GM21717 (cell line): ENCODE results near the gene GNG7.
"Not testable (repeated sequence)": the region's sequence is repeated elsewhere in the genome, so short reads cannot be mapped to it uniquely, and the experiment has no call there.

Experiments
- ATAC-seq: cut with Tn5 transposase; IDR thresholded peaks from one replicate; pipeline ENCODE4 v1.9.1; 2021; ENCODE audit warnings: mild to moderate bottlenecking, moderate library complexity; ENCODE audit not compliant: unreplicated experiment

Gene GNG7

DNA sequence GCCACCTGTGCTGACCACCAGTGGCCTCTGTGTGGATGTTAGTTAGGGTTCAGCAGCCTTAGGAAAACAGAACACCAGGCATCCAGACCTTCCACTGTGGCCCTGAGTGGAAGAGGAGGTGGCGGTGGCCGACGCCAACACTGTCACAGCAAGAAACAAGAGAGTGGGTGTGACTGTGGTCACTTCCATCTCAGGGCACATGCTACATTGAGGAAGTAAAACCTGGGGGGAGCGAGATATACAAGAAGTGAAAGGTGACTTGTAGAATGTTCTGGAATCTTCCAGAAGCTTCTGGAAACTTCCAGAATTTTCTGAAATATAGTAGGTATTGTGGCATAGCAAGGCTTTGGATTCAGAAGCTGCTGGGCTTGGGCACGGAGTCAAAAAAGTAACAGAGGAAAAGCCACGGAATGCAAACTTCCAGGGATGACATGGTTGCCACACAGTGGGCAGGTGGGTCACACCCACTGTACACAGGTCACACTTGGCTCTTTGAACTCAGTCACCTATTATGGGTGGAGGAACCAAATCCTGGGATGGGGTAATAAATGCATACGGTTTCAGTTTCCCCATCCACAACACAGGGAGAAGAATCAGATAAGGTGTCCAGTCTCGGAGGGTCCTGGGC, 24.3 kb downstream of the GNG7 start:
- ATAC-seq: peak; percentile 32

- ATAC-seq: no peak
Observed at GRCh38 chr19:2676823-2677222, 25.7 kb downstream of the GNG7 start.

DNA sequence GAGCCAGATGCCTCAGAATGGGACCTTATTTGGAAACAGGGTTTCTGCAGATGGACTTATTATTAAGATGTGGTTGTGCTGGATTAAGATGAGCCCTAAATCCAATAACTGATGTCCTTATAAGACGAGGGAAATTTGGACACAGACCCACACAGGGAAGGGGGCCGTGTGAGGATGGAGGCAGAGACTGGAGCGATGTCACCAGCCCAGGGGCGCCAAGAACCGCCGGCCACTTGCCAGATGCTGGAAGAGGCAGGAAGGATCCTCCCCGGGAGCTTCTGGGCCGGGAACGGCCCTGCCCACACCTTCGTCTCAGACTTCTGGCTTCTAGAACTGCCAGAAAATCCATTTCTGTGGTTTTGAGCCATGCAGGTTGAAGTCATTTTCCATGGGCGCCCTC, 26.6 kb downstream of the GNG7 start:
- no peak for ATAC-seq

GRCh38 chr19:2670217-2670616, 32.3 kb downstream of the GNG7 start:
- ATAC-seq: no peak

- ATAC-seq: no peak
Observed at GRCh38 chr19:2668175-2668763, 34.2 kb downstream of the GNG7 start.

- not testable (repeated sequence) for ATAC-seq
Observed at GRCh38 chr19:2667349-2667748, 35.1 kb downstream of the GNG7 start.

DNA sequence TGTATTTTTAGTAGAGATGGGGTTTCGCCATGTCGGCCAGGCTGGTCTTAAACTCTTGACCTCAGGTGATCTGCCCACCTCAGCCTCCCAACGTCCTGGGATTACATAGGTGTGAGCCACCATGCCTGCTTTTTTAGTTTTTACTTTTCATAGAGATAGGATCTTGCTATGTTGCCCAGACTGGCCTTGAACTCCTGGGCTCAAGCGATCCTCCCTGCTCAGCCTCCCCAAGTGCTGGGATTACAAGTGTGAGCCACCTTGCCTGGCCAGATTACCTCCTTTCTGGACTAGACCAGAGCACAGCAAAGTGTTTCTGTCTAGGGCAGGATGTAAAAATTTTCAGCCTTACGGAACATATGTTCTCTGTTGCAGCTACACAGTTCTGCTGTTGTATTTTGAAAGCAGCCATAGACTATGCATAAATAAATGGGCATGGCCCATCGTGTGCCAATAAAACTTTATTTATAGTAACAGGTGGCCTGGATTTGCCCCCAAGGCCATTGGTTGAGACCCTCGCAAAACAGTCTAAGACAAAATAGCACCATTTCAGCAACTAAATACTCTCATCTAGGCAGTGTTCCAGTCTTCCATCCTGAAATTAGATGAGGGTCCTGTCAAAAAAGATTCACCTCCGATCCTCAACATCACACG, 36.0 kb downstream of the GNG7 start:
- no peak for ATAC-seq

DNA sequence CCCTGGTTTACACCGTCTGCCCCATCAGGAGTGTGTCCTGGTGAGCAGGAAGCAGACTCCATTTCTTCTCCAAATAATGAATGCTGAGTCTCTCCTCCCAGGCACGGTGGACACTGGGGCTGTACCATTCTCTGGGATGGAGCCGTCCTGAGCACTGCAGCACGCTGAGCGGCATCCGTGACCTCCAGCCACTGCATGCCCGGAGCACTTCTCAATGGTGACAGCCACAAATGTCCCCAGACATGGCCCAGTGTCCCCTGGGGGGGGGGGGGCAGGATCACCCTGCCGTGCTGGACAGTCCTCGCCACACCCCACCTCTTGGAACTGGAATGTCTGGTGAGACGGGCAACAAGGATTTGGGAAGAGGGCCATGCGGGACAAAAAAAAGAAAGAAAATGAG, 37.4 kb downstream of the GNG7 start:
- ATAC-seq: no peak

DNA sequence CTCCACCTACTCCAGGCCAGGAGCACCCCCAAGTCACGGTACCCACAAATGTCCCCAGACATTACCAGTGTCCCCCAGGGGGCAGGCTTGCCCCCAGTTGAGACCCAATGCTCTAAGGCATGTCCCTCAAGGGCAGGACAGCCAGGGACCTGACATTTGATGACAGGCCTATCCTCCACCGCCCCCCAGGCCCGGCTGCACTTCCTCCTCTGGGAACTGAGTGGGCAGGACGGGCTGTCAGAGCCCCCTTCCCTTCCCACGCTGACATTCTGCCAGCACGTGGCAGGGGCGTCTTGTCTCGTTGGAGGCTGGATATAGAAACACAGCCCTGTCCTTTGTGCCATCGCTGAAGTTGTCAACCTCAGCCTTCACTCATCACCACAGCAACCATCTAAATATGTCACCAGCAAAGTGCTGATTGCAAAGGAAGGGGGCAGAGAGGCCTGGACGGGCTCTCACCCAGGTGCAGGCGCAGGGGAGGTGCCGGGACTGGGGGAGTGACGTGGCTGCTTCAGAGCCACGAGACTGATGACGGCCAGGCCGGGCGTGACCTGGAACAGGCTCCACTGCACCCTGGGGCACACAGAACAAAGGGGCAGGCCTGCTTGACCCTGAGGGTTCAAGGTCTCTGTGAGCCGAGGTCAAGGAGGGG, 38.4 kb downstream of the GNG7 start:
- ATAC-seq: peak; percentile 61

DNA sequence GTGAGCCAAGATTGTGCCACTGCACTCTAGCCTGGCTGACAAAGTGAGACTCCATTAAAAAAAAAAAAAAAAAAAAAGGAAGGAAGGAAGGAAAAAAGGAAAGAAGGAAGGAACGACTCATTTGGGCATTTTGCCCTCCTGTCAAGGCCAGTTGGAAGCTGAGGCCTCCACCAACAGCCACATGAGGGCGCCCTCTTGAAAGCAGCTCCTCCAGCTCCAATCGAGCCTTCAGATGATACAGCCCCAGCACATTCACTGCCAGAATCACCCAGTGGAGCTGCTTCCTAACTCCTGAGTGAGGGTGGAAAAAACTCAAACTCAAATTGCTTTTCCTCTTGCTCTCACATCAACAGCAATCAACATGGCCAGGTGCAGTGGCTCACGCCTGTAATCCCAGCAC, 40.9 kb downstream of the GNG7 start:
- no peak for ATAC-seq

DNA sequence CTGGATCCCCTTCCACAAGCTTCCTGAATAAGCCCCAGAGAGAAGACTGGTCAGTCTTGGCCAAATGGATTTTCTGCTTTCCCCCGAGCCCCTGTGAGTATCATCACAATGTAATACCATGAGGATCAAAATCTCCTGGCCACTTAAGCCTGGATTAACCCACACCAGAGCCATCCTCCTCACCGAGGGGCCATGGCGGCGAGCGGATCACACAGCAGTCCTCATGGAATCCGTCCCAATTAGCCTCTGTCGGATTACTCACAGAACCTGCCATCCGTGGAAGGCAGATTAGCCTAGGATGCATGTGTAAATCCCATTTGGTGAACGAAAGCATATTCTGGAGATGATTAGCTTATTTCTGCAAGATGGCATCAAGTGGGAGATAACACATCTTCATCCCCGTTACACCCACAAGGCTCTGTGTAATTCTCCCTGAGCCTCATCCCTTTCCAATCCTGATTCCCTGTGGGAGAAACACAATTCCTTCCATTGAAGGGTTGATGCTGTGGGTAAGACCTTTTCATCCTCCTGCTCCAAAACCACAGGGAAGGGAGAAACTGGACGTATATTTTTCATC, 42.5 kb downstream of the GNG7 start:
- no peak for ATAC-seq

- ATAC-seq: no peak
Observed at GRCh38 chr19:2656533-2656932, 46.0 kb downstream of the GNG7 start.

DNA sequence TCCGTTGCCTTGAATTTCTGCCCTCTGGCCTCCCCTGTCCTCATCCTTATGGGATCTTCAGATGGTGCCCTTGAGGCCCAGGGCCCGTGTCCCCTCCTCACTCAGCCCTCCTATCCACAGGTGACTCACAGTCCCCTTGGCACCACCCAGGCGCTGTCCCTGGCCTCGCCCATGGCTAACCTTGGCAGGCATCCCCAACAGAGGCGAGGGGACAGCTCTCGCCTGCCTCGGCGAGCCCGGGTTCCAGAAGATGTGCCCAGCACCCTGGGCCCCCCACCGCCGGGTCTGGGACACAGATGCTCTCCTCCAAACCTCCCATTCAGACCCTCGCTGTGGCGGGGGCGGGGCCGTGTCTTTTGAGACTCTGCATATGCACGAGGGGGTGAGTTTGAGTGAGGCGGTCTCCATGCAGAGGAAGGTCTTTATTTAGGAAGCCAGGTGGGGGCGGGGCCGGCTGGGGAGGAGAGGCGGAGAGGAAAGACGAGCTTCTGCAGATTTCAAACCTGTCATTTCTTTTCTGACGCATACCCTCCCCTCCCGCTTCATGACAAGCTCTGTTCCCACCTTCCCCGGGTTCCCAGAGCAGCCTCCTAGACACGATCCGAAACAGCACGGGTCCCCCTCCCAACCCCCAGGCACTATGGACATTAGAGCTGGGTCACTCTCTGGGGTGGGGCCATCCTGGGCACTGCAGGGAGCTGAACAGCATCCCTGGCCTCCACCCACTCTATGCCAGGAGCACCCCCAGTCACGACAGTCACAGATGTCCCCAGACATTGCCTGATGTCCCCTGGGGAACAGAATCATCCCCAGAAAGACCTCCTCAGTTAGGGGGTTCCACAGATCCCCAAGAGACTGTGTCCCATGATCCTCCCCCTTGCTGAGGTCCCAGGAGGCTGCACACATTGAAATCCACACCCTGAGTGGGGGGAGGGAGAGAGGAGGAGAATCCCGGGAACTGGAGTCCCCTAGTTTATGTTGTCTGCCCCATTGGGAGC, 48.5 kb downstream of the GNG7 start:
- no peak for ATAC-seq

DNA sequence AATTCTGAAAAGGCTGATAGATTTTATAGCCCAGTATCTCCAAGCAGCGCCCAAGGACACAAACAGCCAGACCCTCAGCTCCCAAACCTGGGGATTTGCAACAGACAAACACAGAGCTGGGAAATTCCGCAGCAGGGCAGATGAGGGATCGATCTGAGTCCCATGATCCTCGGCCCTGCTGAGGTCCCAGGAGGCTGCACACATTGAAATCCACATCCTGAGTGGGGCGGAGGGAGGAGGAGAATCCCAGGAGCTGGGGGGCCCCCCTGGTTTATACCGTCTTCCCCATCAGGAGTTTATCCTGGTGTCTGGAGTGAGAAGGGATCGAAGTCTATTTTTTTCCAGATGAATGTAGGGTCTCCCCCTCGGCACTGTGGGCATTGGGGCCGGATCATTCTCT, 49.3 kb downstream of the GNG7 start:
- no peak for ATAC-seq

- ATAC-seq: no peak
Observed at GRCh38 chr19:2652504-2653099, 49.9 kb downstream of the GNG7 start.

DNA sequence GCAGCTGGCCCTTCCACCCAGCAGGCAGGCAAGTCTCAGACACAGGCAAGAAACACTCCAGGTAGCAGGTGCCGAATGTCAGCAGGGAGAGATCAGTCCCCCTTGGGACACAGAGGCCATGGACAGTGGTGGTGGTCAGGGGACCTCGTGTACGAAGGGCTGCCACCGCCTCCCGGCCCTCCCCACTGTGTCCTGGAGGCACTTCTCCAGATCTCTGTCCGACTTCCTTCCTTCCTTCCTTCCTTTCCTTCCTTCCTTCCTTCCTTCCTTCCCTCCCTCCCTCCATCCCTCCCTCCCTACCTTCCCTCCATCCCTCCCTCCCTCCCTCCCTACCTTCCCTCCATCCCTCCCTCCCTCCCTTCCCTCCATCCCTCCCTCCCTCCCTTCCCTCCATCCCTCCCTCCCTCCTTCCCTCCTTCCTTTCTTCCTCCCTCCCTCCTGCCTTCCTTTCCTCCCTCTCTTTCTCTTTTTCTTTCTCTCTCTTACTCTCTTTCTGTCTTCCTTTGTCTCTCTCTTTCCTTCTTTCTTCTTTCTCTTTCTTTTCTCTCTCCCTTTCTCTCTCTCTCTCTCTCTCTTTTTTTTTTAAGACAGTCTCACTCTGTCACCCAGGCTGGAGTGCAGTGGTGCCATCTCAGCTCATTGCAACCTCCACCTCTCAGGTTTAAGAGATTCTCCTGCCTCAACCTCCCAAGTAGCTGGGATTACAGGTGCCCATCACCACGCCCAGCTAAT, 51.3 kb downstream of the GNG7 start:
- not testable (repeated sequence) for ATAC-seq

GRCh38 chr19:2650515-2650914, 52.0 kb downstream of the GNG7 start:
- ATAC-seq: no peak

DNA sequence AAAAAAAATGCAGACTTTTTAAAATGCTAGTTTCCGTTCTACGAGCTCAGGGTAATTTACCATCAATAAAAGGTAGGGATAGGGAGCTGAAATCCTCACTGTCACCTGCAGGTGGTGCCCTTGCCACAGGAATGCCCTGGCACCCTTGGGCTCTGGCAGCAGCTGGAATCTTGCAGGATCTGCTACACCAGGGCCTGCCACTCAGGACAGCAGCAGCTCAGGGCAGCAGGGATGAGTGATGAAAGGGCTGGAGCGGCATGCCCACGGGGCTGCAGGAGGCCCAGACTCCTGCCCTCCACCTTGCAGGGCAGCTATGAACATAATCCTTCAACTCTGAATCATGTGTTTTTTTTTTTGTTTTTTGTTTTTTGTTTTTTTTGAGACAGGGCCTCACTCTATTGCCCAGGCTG, 54.0 kb downstream of the GNG7 start:
- no peak for ATAC-seq

GRCh38 chr19:2648099-2648498, 54.4 kb downstream of the GNG7 start:
- no peak for ATAC-seq
